ENCODE data around the gene FILIP1. TPM values are rescaled to one million over a fixed set of nuclear protein-coding genes. Genes with fewer than 3 reads are reported as not detected.

The FILIP1 gene
- total RNA-seq, 4 donors from 2014 or later: 6.0 to 12.3 (median 7.2) TPM

- Histone ChIP-seq H3K27me3 (no peaks in the 10 kb centered on the region), H3K4me1 (peaks cover 18 to 47% (median 20%) of the 10 kb centered on the region in 4 donors), H3K9me3 (no peaks in the 10 kb centered on the region), H3K27ac (peak overlapping the region; percentile 89 to 98 (median 92)), H3K4me3 (peak overlapping the region; percentile 33 to 99 (median 81)), H3K36me3 (no peaks in the 10 kb centered on the region)
- in situ Hi-C loops (cut with MboI; ENCODE audit: low pct_ligation_motif_present in 1 of 4, low pct_unique_long_range_greater_than_20kb in 1 of 4, low sequenced_read_pairs in 3 of 4): no loop called here
- TF ChIP-seq POLR2A (IDR thresholded peaks at IDR 0.05): no peak
- 2% methylated on average over 6 of the region's 6 CpGs for WGBS, 2 donors (ENCODE audit: low coverage in 1 of 2)
- intact Hi-C loops (cut with DNase I; ENCODE audit: low total_unique reads): no loop called here
- no peak for DNase-seq
These were observed 208.3 kb downstream of the FILIP1 start for GRCh38 chr6:75285283-75285639.

- Histone ChIP-seq H3K27me3 (no peaks in the 10 kb centered on the region), H3K27ac (peak within 1 kb of the TSS; percentile 89 to 98 (median 92)), H3K9me3 (no peaks in the 10 kb centered on the region), H3K36me3 (no peaks in the 10 kb centered on the region), H3K4me3 (peak within 1 kb of the TSS; percentile 74 to 99 (median 90)), H3K4me1 (peaks cover 19 to 52% (median 21%) of the 10 kb centered on the region in 4 donors)
- TF ChIP-seq POLR2AphosphoS5 (IDR thresholded peaks at IDR 0.05) (peak; percentile 97 to 98 (median 97)), POLR2A (IDR thresholded peaks at IDR 0.05) (peak; percentile 90), CTCF (IDR thresholded peaks at IDR 0.05) (no peak)
- peak; percentile 98 for DNase-seq
- in situ Hi-C loops (cut with MboI; ENCODE audit: low pct_ligation_motif_present in 1 of 4, low pct_unique_long_range_greater_than_20kb in 1 of 4, low sequenced_read_pairs in 3 of 4): no loop called here
- 0 to 2% methylated on average over 24 to 55 of the region's 55 CpGs for WGBS, 2 donors (ENCODE audit: low coverage in 1 of 2)
- intact Hi-C loops (cut with DNase I; ENCODE audit: low total_unique reads): no loop called here
These were observed 208.8 kb downstream of the FILIP1 start, which contains the start of gene TMEM30A for GRCh38 chr6:75284632-75285282. TSS of gene TMEM30A (minus strand) at chr6:75284792. CDS start at chr6:75284638, 154 bp downstream.

- TF ChIP-seq EP300 (IDR thresholded peaks at IDR 0.05; ENCODE audit: low read depth): no peak
- TF ChIP-seq CTCF (IDR thresholded peaks at IDR 0.05): peak in 1 of 5 experiments; percentile 10
- no peak for TF ChIP-seq POLR2A (IDR thresholded peaks at IDR 0.05)
- TF ChIP-seq POLR2AphosphoS5 (IDR thresholded peaks at IDR 0.05): no peak
- no peak for DNase-seq
- peaks cover 20 to 59% (median 27%) of the 10 kb centered on the region in 4 donors for H3K4me1 ChIP-seq
- intact Hi-C loops (cut with DNase I; ENCODE audit: low total_unique reads) (no loop called here), in situ Hi-C loops (cut with MboI; ENCODE audit: low pct_ligation_motif_present in 1 of 4, low pct_unique_long_range_greater_than_20kb in 1 of 4, low sequenced_read_pairs in 3 of 4) (no loop called here)
- H3K36me3 ChIP-seq: no peaks in the 10 kb centered on the region
- peak overlapping the region; percentile 89 to 98 (median 92) for H3K27ac ChIP-seq
- WGBS, 2 donors (ENCODE audit: low coverage in 1 of 2): 0% methylated on average over 2 to 36 of the region's 36 CpGs
- no peaks in the 10 kb centered on the region for H3K9me3 ChIP-seq
- H3K27me3 ChIP-seq: no peaks in the 10 kb centered on the region
- peak overlapping the region; percentile 74 to 99 (median 90) for H3K4me3 ChIP-seq
These were observed 209.5 kb downstream of the FILIP1 start for GRCh38 chr6:75283907-75284631.

GRCh38 chr6:75282706-75283105 lies 210.9 kb downstream of the FILIP1 start:
- no peak for DNase-seq
- H3K36me3 ChIP-seq: no peaks in the 10 kb centered on the region
- TF ChIP-seq CTCF (IDR thresholded peaks at IDR 0.05): no peak
- TF ChIP-seq EP300 (IDR thresholded peaks at IDR 0.05; ENCODE audit: low read depth): no peak
- no peak for TF ChIP-seq POLR2A (IDR thresholded peaks at IDR 0.05)
- TF ChIP-seq POLR2AphosphoS5 (IDR thresholded peaks at IDR 0.05): no peak
- H3K9me3 ChIP-seq: no peaks in the 10 kb centered on the region
- peak overlapping the region in 2 of 4 donors; percentile 2 to 7 for H3K27ac ChIP-seq
- H3K4me1 ChIP-seq: peaks cover 20 to 70% (median 30%) of the 10 kb centered on the region in 4 donors
- H3K27me3 ChIP-seq: no peaks in the 10 kb centered on the region
- in situ Hi-C loops (cut with MboI; ENCODE audit: low pct_ligation_motif_present in 1 of 4, low pct_unique_long_range_greater_than_20kb in 1 of 4, low sequenced_read_pairs in 3 of 4) (no loop called here), intact Hi-C loops (cut with DNase I; ENCODE audit: low total_unique reads) (no loop called here)
- WGBS, 2 donors (ENCODE audit: low coverage in 1 of 2): 43 to 72% methylated on average over 1 to 2 of the region's 2 CpGs
- H3K4me3 ChIP-seq: peak overlapping the region in 3 of 4 donors; percentile 74 to 99 (median 88)
